ENCODE measurements around the gene DNTT. TPM values are rescaled to one million over a fixed set of nuclear protein-coding genes. Genes with fewer than 3 reads are reported as not detected.

The DNTT gene
- total RNA-seq, 4 donors from 2014 or later = not detected

GRCh38 chr10:96358851-96359540 lies 54.8 kb downstream of the DNTT start, which contains the start of gene OPALIN:
TSS of gene OPALIN (minus strand) at chr10:96359002. CDS start at chr10:96358896, 106 bp downstream.
- no peak for TF ChIP-seq CTCF (IDR thresholded peaks at IDR 0.05)
- DNase-seq (ENCODE audit: low spot score) (no peak), ATAC-seq (ENCODE audit: low FRiP score) (no peak)

GRCh38 chr10:96359616-96360015 lies 55.4 kb downstream of the DNTT start:
- DNase-seq (ENCODE audit: low spot score) = no peak
- no peak for TF ChIP-seq CTCF (IDR thresholded peaks at IDR 0.05)
- no peak for ATAC-seq (ENCODE audit: low FRiP score)

- DNase-seq (ENCODE audit: low spot score) (no peak), ATAC-seq (ENCODE audit: low FRiP score) (no peak)
- no peak for TF ChIP-seq CTCF (IDR thresholded peaks at IDR 0.05)
Measured at GRCh38 chr10:96360331-96360730, 56.1 kb downstream of the DNTT start.

GRCh38 chr10:96360766-96361165 lies 56.5 kb downstream of the DNTT start:
- TF ChIP-seq CTCF (IDR thresholded peaks at IDR 0.05) = no peak
- no peak for DNase-seq (ENCODE audit: low spot score)
- no peak for ATAC-seq (ENCODE audit: low FRiP score)

GRCh38 chr10:96365571-96365970 lies 61.3 kb downstream of the DNTT start:
- ATAC-seq (ENCODE audit: low FRiP score) = no peak
- no peak for DNase-seq (ENCODE audit: low spot score)
- TF ChIP-seq CTCF (IDR thresholded peaks at IDR 0.05) = no peak

- no peak for DNase-seq (ENCODE audit: low spot score)
- TF ChIP-seq CTCF (IDR thresholded peaks at IDR 0.05) = no peak
- ATAC-seq (ENCODE audit: low FRiP score) = no peak
Measured at GRCh38 chr10:96366508-96366907, 62.3 kb downstream of the DNTT start.

- TF ChIP-seq CTCF (IDR thresholded peaks at IDR 0.05) = no peak
- DNase-seq (ENCODE audit: low spot score) (no peak), ATAC-seq (ENCODE audit: low FRiP score) (no peak)
Measured at GRCh38 chr10:96367470-96367869, 63.2 kb downstream of the DNTT start.
